GM21360 (cell line): ENCODE results near the gene DICER1.

Experiments used
- ATAC-seq: cut with Tn5 transposase; IDR thresholded peaks from one replicate; pipeline ENCODE4 v1.9.1; 2021; ENCODE audit warnings: mild to moderate bottlenecking, moderate library complexity; ENCODE audit not compliant: unreplicated experiment

DICER1 gene

GRCh38 chr14:95095996-95096395 is 61.3 kb downstream of the DICER1 start:
- ATAC-seq: no peak

DNA sequence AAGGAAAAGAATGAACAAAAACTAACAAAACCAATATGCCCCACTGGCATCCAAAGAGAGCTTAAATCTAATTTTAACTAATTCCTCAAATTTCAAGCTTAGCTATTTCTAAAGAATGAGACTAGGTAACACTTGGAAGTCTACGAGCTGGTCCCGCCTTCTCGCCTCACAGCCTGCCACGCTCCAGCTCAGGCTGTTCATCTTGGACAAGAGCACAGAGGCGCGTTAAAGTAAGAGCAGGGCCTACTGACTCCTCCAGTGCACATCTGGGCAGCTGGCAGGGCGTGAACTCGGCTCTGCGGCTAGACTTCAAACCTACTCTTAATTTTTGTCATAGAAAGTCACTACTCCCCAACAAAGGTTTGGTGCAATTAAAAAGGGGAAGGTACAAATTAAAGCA is 64.6 kb downstream of the DICER1 start:
- ATAC-seq: no peak

DNA sequence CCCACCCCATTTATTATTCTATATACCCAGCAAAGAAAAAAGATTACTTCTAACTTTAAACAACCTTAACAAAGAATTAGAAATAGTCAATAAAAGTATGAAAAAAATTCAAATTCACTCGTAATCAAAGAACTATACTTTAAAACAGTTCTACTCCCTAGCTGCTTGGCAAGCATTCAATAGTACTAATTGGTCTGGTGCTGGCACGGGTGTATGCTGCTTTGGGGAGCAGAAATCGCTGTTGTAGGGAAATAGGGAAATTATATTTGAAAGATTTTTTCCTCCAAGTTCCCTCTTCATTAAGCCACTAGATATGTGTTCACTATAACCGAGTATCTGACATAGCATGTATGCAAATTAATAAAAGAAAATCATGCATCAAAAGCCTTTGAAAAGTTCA is 65.7 kb downstream of the DICER1 start:
- ATAC-seq: no peak

- ATAC-seq: no peak
Observed at GRCh38 chr14:95088665-95089064, 68.7 kb downstream of the DICER1 start.

GRCh38 chr14:95087619-95088018 is 69.7 kb downstream of the DICER1 start:
- no peak for ATAC-seq

- ATAC-seq: no peak
Observed at GRCh38 chr14:95085321-95085720, 72.0 kb downstream of the DICER1 start.

- no peak for ATAC-seq
Observed at GRCh38 chr14:95078867-95079266, 78.5 kb downstream of the DICER1 start.

- no peak for ATAC-seq
Observed at GRCh38 chr14:95077345-95077744, 80.0 kb downstream of the DICER1 start.

DNA sequence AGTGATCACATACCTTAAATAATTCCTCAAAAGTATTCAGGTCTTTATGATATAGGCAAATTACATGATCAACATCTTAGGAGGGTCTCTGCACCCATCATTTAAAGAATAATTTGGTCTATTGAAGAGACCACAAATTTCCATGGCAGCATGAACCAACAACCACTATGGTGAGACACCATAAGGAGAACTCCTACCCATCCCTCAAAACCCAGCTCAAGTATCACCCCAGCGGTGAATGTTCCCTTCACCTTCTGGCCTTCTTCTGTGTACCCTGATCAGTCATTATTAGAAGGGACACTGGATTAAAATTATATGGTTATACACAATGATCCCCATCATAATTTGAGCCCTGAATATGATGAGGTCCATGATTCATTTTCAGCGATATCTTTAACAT is 81.5 kb downstream of the DICER1 start:
- no peak for ATAC-seq

DNA sequence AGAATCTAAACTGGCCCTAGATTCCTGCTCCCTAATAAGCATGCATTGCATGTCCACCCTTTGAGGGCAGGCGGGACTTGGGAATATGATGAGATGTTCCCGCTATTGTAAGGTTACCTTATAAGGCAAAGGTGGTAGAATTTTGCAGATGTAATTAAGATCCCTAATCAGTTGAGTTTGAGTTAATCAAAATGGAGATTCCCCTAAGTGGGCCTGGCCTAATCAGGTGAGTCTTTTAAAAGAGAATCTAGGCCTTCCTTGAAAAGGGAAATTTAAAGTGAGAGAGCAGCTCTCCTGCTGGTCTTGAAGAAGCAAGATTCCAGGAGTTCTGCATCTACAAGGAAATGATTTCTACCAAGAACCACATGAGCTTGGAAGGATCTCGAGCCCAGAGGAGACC is 83.4 kb downstream of the DICER1 start:
- ATAC-seq: no peak

DNA sequence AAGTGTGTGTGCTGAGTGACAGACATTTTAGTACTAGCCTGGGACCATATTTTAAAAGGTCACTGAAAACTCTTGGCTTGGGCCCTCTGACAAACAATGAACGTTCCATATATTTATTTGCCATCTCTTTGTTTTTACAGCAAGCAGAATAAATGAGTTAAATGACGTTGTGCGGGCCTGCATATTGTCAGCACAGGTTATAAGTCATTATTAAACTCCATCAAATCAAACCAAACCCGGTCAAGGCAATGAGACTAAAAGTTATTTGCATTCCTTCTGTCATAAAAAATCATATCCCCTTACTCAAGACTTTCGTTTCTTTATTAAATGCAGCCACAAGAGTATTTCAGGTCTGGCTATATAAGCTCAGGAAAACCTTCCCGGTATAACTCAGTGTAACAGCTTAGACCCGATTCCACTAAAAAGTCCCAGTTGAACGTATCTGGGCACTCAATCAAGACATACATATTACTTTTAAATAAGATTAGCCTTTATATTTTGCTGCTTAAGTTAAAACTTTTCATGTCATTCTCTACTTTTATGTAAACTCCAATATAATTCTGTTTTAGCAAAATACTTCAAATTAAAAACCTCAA is 84.9 kb downstream of the DICER1 start:
- ATAC-seq: no peak

DNA sequence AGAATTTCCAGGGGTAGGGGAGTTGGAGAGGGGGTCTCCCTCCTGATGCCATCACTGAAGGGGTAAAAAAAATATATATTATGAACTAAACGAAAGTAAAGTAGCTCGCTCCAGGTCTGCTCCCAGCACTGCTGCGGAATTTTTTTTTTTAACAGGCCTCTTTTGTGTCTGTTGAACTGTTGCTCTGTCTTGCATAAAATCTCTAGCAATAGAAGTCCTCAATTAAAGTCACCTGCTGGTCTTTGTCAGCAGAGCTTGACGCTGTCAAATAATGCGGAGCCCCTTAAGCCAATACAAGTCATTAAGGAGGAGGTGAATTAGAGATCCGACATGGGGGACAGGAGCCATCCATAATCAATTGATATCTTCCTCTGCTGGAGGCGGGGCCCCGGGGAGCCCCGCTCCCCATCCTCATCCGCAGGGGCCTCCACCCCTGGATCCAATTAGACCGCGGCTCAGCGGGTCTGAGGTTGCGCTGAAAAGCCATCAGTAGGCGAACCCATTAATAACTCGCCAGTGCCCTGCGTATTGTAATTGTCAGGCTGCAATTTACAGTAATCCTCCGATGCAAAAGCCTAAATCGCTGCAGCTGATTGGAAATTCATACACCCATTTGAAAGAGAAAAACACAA is 85.6 kb downstream of the DICER1 start:
- ATAC-seq: no peak

DNA sequence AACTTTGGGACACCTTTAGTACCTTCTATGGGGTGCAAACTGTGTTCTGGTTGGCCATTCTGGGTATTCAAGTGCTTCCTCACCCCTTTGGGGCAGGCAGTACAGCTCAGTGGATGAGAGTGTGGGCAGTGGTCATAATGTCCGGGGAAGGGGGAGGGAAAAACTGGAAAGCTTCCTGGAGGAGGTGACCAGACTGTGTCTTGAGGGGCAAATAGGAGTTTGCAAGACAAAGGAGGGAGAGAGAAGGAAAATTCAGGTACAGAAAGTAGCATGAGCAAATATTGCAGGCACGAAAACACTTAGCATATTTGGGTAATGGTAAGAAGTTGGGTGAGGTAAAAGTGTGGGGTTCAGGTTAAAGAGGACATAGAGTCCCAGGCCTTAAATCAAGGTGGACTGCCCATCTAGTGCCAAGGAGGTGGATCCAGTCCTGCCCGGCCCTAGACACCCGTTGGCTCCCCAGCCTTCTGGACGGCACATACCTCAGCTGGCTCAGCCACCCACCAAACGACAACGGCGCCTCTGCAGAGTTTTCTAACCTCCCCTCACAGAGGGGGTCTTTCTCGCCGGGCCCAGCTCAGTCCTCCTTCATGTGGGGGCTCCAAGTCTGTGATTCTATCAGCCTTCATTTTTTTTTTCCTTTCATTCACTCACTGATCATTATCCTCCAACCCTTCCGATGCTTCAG is 86.4 kb downstream of the DICER1 start:
- ATAC-seq: no peak

DNA sequence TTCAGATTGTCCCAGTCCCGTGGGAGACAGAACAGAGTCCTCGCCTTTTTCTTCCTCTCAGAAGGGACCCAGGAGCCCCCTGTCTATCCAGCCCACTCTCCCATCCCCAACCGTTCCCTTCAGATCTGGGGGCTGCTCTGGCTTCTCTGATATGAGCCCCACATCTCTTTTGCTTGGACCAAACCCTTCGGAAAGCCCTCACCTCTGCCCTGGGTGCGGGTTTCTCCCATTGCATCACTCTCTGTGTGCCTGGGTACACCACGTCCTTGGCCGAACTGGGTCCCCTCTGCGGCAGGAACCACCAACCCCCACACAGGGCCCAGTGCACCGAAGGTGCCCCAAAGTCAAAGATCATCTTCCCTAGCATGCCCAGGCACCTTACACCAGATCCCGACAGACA is 87.8 kb downstream of the DICER1 start:
- no peak for ATAC-seq

GRCh38 chr14:95069018-95069417 is 88.3 kb downstream of the DICER1 start:
- no peak for ATAC-seq

- no peak for ATAC-seq
Observed at GRCh38 chr14:95068521-95068920, 88.8 kb downstream of the DICER1 start.

DNA sequence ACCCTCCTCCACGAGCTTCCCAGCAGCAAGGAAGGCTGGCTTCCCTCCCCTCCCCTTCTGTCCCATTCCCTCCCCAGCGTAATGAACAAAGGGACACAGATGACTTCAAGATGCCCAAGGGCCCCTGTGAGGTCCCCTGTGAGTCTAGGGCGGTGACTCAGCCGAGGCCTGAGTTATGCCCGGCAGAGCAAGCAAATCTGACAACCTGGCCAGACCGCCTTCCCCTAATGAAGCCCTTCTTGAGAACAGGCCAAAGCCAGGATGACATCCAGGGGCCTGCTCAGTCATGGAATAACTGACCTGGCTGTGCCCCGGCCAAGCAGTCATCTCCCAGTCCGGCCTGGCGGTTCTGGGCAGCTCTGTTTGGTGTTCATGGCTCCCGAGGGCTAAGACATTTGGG is 89.2 kb downstream of the DICER1 start:
- no peak for ATAC-seq

- ATAC-seq: no peak
Observed at GRCh38 chr14:95067526-95067925, 89.8 kb downstream of the DICER1 start.

DNA sequence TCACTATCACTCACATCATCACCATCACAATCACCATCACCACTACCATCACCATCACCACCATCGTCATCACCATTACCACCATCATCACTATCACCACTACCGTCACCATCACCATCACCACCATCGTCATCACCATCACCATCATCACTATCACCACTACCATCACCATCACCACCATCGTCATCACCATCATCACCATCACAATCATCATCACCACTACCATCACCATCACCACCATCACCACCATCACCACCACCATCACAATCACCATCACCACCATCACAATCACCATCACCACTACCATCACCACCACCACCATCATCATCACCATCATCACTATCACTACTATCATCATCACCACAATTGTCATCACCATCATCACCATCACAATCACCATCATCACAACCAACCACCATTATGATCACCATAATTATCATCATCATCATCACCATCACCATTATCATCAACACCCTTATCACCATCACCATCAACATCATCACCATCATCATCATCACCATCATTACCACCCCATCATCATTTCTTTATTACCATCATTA is 90.8 kb downstream of the DICER1 start:
- ATAC-seq: no peak

- no peak for ATAC-seq
Observed at GRCh38 chr14:95065411-95065810, 91.9 kb downstream of the DICER1 start.

DNA sequence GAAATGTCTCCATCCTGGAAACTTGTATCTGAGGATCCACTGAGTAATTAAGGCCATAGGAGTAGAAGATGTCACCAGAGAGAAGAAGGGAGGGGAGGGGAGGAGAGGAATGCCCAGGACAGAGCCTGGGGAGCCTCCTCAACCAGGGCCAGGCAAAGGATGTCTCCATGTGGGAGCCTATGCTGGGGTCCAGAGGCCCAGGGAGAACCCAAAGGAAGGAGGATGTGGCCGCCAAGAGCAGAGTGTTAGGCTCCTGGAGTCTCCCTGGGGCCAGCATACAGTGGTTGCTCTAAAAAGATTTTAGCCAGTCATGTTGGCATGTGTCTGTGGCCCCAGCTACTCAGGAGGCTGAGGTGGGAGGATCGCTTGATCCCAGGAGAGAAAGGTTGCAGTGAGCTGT is 92.6 kb downstream of the DICER1 start:
- no peak for ATAC-seq

DNA sequence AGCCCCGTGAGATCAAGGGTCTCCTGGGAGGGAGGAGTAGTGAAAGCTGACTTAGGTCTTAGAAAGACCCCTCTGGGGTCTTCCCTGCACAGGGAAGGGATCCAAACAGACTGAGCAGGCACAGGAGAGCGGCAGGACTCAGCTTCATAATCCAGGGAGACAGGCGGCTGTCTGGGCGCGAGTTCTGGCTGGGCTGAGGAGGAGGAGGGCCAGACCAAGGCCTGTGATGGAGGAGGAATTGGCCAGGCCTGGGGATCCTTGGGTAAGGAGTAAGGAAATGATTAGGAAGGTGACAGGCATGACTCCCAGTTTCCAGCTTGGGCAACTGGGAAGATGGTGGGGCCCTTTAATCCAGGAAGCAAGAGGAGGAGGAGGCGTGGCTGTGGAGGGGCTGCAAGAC is 93.1 kb downstream of the DICER1 start:
- ATAC-seq: no peak
